ENCODE data around the gene PRPS1.

GRCh38 chrX:107648332-107648731 lies 20.0 kb downstream of the PRPS1 start:
- TF ChIP-seq EZH2 (IDR thresholded peaks at IDR 0.05; ENCODE audit: low read depth, unreplicated experiment) (no peak), REST (IDR thresholded peaks at IDR 0.05; ENCODE audit: unreplicated experiment) (no peak)
